Amniotic stem cell (primary cell): Measurements from ENCODE around the gene MPRIP.

ENCODE experiments used
- DNase-seq: peaks from one replicate; lab custom pipeline; 2025; lab: John Stamatoyannopoulos, UW

Gene MPRIP

DNA sequence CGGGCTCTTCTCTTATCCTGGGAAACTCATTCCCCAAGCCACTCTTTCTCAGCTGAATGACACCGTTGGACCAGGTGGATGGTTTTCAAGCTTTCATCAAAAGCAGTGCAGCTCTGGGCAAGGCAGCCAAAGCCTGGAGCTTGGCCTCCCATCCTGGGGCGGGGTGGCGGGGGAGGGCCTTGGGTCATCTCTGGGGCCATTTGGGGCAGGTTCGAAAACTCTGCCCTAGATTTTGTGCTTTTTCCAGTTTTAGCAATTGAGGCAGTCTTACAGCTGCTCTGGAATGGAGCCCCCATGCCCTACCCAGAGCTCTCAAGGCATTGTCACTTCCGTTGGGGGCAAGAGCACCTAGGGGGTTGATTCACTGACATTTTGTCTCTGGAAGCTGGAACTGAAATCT lies 9.1 kb downstream of the MPRIP start:
- no peak for DNase-seq

DNA sequence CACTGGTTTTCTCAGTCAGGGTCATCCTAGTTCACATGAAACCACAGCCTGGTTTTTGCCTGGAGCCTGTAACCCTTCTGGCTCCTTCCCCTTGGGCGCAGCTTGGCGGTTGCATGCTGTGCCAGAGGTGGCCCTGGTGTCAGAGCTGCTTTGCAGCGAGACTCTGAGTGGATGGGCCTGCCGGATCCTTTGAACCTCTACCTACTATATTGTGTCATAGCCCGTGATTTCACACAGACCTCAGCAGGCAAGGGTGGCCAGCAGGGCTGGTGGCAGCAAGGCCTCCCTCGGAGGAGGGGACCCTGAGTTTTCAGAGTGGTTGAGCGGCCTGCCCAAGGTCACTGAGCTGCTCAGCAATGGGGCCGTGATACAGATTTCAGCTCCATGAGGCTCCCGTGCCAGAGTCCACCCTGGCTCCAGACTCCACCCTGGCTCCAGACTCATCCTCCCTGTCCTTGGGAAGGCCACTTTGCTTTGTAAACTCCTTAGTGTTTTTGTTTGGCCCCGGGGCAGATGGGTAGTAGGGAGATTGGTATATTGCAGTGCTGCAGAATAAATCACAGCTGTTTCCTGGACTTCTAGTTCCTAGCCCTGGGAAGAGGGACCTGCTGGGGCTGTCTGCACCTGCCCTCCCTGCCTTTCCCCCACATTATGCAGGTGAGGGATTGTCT lies 9.7 kb downstream of the MPRIP start:
- no peak for DNase-seq

DNA sequence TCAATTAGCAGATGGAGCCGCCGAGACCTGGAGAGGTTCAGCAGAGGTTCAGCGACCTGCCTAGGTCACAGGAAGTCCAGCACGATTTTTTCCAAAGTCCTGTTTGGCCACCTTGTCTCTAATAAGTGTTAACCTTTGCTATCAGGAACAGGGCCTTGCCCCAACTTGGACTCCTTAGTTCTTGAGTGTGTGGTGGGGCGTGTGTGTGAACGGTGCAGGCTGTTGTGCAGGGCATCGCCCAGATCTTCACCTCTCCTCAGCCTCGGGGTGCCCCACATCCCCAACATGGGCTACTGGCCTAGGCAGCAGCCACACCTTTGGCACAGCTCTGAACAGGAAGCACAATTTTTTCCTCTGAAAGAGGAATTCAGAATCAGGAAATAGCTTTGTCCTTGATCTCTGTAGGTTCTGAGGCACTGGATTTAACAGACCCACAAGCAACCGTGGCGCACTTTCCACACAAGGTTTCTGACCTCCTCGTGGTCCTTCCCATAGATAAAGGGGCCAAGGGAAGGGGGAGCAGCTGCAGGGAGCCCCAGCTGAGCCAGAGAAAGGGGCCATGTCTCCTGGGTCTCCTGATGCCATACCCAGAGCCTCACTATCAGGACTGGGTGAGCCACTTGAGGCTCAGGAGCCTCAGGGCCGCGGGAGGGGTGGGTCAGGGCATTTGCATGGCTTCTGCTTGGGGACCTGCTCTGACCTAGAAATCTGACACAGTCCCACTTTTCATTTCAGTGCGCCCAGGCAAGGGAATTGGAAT lies 10.4 kb downstream of the MPRIP start:
- no peak for DNase-seq

DNA sequence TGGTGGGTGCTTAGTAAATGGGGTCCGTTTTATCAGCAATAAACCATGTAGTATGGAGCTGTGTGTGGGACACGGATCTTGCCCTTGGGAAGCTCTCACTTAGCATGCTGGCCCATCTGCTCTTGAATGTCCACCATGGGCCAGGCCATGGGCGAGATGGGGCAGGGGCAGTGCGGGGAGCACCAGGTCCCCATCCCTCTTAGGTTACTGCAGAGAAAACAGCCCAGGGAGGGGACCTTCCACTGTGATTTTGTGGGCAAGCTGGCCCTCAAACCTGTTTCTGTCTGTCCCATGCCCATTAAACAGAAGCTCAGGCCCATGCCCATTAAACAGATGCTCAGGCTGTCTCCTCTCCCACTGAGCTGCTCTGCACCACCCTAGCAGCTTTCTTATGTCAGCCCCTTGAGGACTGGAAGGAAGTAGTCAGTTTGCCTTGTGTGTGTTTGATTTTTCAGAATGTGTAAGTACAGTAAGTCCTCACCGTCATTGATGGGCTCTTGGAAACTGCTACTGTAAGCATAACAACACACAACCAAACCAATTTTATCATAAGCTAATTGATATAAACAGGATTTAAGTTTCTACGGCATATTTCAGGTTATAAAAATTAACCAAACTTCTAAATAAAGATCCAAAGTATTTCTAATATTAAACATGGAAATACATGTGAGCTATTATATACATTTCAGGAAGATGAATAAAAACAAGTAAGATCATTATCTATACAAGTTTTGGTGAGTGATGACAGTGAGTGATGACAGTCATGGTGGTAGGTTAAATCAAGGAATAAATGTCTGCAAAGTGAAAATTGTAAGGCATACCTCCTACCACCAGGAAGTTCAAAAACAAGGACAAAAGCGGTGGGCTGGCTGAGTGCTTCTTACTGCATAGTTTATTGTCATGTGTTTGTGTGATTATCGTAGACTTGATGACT lies 11.5 kb downstream of the MPRIP start:
- no peak for DNase-seq

DNA sequence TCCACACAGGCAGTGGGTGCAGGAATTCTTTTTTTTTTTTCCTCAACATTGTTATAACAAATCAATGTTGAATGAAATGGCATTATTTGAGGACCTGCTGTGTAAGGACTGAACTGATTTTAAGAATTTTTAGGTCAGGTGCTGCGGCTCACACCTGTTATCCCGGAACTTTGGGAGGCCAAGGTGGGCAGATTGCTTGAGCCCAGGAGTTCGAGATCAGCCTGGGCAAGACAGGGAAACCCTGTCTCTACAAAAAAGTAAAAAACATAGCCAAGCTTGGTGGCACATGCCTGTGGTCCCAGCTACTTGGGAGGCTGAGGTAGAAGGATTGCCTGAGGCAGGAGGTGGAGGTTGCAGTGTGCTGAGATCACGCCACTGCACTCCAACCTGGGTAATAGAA lies 12.4 kb downstream of the MPRIP start:
- no peak for DNase-seq

DNA sequence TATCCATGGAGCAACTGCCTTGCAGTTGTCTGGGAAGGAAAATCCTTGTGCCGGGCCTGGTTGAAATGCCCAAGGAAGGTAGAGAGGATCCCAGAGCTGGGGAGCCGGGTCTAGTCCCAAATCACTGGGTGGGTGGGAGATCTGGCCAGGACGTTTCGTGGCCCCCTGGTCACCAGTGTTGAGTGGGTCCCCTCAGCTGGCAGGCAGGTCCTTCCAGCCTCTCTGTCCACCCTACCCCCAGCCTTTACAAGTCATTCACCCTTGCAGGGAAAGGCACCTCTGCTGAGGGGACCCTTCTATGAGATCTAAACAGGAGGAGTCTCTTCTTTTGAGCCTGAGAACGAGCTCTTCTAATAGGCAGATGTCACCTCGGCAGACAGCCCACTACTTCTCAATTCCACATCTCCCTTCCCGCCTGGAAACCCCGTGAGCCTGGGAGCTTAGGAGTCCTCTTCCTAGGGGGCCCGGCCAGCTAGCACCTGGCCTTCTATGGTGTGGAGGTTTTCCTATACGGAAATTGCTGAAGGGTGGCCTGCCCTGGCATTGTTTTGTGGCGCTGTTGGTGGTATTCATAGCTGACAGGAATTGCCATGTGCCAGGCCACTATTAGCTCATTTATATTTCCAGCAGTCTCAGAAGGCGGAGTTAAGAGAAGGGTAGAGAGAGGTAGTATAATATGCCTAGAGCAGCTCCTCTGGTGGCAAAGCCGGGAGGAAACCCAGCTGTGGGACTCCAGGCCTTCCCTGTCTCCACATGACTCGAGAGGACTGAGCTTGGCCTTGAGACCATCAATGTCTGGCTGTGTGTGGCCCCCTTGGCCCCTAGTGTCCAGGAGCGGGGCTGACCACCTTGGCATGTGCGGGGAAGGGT lies 13.3 kb downstream of the MPRIP start:
- no peak for DNase-seq

DNA sequence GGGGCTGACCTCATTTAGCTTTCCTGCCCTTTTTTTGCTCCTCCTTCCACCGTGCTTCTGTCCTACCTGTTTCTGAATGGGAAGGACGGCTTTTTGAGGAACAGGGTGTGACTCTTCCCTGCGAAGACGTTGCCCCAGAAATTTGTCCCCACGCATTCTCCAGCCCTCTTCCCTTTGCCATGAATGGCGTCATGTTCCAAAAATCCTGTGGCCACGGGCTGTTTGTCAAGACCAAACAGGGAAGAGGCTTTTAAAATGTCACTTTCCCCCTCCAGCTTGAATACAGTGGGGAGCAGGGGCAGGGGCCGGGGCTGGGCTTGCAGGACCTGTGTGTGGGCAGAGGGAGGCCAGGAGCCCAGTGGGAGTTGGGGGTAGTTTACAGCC lies 13.9 kb downstream of the MPRIP start:
- no peak for DNase-seq

DNA sequence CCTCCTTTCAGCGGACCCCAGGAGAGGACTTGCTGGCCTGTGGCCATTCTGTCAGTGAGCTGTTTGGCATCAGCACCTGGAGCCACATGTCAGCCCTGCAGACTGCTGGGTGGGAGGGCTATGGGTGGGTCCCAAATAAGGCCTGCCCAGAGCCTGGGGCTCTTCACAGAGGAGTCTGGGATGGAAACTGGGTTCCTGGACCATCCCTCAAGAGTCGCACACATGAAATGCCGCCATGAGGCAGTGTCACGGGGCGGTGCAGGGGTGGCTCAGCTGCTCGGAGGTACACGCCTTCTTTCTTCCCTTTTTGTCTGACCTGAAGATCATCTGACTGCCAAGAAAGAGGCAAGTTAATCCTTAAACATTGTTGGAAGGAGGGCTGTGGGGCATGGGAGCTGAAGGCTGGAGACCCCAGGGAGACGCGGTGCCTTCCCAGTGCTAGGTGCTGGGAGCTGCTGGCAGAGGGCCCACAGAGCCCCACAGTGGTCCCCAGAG lies 14.8 kb downstream of the MPRIP start:
- DNase-seq, result no peak

DNA sequence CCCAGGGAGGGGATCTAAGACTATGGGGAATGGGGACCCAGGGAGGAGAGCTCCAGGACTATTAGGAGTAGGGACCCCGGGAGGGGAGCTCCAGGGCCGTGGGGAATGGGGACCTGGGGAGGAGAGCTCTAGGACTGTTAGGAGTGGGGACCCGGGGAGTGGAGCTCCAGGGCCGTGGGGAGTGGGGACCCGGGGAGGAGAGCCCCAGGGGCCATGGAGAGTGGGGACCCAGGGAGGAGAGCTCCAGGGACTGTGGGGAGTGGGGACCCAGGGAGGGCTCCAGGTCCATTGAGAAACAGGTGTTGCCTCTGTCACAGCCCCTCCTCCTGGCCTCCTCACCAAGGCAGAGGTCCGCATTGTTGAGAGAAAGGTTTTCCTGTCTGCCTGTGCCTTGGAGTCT lies 16.0 kb downstream of the MPRIP start:
- no peak for DNase-seq

DNA sequence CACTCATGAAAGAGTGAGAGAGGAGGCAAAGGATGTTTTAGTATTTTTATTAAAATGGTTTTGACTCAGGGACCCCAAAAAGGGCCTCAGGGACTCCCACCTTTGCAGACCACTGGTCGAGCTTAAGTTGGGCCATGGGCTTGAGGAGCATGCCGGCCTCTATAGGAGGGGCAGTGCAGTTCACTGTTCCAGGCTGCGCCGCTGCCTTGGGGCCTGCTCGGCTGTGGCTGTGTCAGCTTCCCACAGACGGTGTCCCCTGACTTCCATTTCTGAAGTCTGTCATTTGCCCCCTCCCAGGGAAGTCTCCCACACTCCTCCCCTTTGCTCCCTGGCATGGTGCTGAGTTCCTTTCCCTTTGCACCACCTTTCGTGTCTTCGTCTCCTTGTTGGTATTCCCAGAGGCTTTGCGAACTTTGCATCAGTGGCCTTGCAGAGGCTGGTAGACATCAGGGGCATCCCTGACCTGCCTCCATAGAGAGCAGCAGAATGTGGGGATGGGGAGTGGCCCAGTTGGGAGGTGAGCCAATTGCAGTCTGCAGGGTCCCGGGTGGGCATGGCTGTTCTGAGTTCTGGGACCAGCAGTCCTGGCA lies 17.1 kb downstream of the MPRIP start:
- DNase-seq, result no peak

DNA sequence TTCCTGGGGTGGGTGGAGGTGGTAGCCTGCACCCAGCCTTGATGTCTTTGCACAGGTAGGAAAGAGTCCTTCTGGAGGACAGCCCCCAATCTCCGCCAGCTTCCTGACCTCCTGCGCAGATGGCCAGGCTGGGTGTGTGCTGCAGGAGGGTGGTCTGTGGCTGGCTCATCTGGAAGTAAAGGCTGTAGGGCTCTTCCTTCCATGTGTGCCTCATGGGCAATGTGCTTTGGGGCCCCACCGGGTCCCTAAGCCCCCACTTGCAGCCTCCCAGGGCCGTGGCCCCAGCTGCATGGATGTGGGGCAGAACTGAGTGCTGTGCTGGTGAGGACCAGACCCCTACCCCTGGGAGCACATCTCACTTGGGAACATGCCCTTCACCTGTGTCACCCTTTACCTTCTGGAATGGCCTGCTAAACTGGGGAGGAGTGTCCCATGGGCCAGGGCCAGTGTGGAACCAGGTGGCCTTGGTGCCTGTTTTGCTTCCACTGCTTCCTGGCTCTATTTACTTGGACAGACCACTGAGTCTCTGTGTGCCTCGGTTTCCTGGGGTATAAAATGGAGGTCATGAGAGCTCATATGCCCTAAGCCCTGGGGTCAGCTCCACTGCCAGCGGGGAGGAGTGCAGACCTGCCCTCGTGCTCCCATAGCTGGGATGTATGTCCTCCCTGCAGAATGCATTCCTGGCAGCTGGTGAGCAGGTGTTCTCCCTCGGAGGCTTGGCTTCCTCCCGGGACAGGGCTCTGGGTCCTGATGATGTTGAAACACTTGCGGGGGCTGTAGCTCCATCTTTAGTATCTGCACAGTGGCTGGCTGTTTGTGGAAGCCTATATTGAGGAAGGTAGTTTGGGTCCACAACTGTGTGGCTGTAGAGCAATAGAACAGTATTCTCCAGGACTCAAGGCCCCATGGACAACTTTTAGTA lies 18.0 kb downstream of the MPRIP start:
- DNase-seq, result no peak

DNA sequence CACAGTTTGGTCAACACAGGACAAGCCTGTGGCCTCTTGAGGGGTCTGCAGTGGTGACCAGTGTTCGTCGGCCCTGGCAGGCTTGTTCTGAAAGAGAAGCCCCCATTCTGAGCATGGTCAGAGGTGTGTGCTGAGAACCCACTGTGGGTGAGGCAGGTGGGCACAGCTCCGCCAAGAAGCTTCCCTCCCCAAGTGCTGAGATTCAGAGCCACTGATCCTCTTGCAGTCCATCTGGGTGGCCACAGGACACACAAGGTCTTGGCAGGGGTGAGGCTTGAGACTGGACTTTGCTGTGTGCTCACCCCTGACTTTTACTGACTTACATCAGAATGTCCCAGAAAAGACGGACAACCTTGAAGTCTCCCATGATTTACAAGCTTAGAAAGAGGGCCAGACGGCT lies 18.7 kb downstream of the MPRIP start:
- no peak for DNase-seq

DNA sequence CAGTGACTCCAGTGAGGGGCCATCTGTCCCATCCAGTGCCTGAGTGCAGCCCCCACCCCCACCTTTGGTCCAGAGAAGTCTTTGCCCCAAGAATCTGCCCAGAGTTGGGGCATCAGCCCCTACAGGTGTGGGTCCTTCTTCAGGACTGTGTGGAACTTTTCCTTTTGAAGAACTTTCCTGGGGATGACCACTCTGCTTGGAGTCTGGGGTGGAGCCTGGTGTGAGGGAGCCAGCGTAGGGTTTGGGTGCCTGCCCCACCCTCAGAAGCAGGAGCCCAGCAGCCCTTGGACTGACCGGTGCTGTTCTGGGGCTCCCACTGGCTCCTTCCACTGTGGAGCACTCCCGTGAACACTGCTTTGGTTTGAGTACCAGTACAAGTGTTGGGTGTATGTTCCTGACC lies 19.3 kb downstream of the MPRIP start:
- no peak for DNase-seq

DNA sequence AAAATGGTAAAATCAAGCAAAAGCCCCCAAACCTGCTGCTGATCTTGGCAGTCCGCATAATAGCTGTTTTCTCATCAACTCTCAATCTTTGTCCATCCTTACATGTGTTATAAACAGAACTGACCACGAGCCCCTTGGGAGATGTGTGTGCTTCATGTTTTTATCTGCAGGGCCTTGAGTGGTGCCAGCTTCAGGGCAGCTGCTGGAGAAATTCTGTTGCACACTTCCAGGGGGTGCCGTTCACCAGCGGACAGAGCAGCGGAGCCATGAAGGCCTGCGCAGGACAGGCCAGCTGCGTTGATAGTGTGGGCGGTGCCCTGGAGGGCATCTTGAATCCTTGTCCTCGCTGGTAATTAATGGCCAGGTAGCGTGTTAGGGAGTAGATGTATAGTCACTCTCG lies 20.1 kb downstream of the MPRIP start:
- DNase-seq, result no peak

DNA sequence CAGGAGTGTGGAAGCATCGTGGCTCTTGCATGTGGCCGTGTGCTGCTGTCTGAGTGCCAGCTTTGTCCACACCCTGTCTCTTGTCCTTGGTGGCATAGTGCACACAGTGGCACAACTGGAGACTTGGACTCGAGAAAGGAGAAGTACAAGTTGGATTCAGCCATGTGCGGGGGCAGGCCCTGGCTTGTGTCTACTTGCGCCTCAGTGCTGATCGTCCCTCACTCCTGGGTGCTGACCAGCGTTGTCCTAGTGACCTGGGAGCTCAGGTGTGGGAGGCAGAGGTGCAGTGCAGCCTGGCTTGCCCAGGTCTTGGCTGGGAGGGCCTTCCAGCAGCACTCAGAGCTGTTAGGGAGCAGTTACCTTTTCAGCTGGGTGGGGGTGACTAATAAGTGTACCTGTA lies 20.6 kb downstream of the MPRIP start:
- DNase-seq, result no peak

DNA sequence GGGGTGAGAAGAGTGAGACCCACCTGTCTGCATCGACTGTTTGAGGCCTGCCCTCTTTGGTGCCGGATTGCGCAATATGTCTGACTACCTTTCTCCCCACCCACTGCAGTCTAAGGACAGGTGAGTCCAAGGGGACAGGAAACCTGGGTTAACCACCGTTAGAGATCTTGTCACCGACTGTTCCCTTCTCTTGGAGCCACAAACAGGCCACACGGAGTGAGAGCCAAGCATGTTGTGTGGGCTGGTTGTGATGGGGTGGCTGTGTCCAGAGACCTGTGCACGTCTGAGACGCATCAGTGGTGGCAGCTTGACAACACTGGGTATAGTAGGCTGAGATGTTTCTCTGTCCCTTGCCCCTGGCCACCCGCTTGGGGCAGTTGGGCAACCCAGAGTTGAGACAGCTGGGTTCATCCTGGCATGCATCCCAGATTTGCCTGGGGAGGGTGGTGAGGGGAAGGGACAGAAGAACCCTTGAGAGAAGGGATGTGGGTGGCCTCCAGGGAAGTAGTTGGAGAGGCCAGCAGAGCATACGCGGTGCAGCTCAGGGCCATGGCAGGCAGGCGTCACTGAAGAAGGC lies 21.4 kb downstream of the MPRIP start:
- DNase-seq, result no peak

DNA sequence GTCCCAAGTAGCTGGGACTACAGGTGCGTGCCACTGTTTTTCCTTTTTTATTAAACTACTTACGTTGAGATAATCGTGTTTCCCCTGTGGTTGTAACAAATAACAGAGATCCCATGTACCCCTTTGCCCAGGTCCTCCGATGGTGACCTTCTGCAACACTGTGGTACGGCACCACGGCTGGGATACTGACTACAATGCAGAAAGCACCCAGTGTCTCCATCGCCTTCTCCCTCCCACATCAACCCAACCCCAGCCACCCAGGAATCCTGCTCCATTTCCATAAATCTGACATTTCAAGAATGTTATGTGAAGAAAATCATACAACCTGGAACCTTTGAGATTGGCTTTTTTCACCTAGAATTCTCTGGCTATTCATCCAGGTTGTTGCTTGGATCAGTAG lies 22.1 kb downstream of the MPRIP start:
- DNase-seq, result no peak

DNA sequence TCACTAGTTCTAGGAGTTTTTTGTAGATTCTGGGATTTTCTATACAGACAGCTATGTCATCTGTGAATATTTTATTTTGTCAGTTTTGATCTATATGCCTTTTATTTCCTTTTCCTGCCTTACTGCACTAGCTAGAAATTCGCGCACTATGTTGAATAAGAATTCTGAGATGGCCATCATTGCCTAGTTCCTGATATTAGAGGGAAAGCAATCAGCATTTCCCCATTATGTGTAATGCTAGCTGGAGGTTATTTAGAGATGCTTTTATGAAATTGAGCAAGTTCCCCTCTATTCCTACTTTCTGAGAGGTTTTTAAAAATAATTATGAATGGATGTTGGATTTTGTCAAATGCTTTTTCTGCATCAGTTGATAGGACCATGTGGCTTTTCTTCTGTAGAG lies 23.8 kb downstream of the MPRIP start:
- no peak for DNase-seq

DNA sequence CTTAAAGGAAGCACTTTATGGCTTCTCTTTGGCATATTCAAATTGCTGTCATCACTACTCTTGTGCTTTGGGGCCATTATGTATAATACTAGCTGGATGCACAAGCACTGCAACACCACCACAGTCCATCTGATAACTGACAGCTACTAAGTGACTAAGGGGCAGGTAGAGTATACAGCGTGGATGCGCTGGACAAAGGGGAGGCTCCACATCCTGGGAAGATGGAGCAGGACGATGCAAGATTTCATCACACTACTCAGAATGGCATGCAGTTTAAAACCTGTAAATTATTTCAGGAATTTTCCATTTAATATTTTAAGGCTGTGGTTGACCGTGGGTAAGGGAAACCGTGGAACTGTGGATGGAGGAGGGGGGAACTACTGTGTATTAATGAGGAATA lies 25.0 kb downstream of the MPRIP start:
- no peak for DNase-seq

DNA sequence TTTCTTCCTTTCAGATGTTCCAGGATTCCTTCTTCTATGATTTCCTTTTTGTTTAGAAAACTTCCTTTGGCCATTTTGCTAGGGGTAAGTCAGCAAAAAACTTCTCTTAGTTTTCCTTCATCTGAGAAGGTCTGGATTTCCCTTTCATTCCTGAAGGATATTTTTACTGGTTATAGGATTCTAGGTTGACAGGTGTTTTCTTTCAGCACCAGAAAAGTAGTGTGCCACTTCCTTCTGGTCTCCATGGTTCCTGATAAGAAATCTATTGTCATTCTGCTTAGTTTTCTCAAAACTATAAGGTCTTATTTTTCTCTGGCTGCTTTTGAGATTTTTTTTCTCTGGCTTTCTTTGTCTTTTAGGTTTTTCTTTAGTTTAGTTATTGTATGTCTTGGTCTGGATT lies 27.6 kb downstream of the MPRIP start:
- no peak for DNase-seq
